ENCODE results near the gene PLEKHG4.

PLEKHG4 gene

DNA sequence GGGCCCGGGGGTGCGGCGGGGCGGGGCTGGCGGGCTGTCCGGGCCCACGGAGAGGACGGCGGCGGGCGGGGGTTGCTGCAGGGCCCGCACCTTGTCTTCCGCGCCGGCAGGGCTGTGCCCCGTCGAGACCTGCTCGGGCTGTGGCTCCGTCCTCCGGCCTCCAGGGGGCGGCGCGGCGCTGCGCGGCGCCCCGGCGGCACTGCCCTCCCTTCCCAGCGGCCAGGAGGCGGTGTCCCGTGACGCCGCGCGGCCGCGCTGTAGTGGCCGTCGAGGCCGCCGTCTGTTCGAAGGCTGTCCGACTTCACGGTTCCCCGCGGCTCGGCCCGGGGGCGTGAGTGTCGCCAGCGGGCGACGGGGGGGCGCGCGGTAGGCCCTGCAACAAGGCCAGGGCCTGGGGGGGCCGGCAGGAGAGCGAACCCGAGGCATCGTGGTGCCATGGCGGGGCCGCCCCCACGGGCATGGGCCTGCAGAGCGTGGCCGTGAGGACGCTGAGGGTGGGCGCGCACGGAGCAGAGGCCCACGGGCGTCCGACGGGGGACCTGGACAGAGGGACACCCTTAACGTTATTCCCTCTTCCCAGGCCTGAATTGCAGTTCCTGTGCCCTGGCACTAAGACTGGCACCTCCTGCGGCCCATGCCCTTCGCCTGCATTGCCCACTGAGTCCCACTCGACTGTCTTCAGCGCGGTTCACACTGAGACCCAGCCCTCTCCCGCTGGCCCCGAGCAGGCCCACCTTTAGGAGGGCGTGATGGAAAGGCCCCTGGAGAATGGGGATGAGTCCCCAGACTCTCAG lies at the start of gene PLEKHG4:
PLEKHG4 (plus strand) TSS at position 237 of the 794 bp plus-strand sequence; CDS start at position 750, 513 bp downstream.
- peak; percentile 78 for DNase-seq

- no peak for DNase-seq
Observed at GRCh38 chr16:67229906-67230808, 49.2 kb upstream of the PLEKHG4 start.

DNA sequence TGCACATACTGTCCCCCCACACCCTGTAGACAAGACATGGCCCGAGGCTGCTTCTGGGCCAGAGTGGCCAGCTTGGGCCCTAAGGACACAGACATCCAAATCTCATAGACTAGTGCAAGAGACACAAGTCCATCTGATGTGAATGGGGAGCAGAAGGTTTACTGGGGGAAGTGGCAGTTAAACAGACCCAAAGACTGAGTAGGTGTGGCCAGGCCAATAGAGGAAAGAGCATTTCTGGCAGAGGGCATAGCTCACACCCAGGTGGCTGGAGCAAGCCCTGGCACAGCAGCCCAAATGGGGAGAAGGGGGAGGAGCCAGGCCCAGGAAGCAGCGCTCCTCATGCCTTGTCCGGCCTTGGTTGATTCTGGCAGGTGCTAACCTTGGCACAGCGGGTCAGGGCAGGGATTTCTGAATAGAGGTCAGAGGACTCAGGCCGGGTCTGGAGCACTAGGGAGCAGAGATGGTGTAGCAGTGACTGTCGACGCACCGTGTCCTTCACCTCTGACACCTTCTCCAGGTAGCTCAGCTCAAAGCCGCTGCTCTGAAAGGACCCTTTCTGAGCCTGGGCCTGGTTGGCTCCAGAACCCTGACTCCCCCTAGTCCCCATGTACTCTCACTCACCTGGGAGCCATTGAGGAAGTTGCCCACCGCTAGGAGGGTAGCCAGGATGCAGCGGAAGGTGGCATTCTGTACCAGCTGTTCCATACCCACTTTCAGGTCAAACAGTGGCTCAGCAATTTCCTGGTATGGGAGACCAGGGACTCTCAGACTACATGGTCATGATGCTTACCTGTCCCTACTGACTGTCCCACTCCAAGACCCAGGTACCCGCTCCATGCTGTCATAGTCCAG lies 48.3 kb upstream of the PLEKHG4 start:
- DNase-seq = no peak

DNA sequence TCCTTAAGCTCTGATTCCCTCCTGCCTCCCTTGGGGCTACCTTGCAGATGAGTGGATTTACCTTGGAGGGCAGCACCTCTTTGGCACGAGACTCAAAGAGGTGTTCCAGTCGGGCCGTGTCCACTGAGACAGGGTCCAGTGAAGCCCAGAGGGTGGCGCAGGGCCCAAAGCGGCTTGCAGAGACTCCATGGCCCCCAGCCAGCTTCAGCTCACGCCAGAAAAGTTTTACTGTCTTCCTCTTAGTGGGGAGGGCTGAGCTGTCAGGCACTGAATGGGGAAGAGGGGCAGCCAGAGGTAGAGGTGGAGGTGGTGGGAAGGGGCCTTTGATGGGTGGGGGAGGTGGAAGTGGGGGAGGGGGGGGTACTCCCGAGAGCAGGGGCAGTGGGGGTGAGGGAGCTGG lies 45.7 kb upstream of the PLEKHG4 start:
- no peak for DNase-seq

GRCh38 chr16:67234180-67234597 lies 45.1 kb upstream of the PLEKHG4 start:
- DNase-seq = no peak

DNA sequence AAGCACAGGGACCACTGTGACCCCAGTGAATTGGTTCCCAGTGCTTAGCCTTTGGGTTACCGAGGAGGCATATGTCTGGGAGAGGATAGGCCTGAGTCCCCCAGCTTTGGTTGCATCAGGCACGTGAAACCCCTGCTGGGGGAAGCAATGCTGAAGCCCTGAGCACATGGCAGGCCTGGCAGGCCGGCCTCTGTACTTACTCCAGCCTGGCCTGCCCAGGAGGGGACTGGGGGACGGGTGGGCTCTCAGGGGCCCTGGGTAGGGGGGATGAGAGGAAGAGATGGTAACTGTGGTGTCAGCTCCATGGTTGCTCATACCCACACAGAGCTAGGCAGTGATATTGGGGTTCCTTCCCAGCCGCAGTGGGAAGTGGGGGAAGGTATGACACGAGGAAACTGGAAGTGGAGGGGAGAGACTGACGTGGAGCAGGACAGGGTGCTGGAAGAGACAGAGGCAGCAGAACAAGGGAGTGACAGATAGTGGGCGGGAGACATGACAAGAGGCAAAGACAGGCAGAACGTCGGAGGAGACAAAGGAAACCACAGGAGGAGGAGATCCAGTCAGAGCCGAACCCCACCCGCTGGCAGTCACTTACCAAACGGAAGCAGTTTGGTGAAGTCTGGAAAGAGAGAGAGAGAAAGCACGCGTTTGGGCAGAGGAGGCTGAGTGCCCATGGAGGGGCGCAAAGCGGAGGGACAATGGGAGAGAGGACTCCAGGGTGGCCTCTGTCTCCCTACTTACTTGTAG lies 43.3 kb upstream of the PLEKHG4 start:
- no peak for DNase-seq

DNA sequence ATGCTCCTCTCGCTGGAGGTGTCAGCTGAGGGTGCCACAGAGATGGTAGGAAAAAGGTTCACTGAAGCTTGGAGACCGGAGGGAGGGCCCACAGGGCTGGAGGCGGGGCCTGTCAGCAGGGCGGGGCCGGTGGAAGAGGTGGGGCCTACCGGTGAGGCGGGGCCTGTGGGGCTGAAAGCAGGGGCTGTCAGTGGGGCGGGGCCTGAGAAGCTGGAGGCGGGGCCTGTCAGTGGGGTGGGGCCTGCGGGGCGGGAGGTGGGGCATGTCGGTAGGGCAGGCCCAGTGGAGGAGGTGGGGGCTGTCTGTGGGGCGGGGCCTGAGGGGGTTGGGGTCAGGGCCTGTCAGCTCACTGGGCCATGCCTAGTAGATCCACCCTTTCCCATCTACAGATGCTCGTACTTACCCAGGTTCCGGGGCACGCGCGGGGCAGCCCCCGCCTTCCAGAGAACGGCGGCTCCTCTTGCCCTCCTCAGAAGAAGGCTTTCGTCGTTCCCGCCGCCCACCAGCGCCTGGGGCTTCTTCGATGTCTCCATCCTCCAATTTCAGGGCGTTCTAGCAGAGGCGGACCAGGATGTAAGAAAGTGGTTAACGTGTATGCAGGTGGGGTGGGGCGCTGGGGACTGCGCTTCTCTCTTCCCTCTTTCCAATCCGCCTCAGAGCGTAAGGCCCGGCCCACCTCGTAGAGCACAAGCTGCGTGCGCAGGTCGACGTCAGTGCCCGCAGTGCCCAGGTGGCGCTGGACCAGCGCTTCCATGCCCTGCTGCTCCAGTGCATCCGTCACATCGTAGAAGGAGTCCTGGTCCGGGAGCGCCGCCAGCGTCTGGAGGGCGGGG lies 42.6 kb upstream of the PLEKHG4 start:
- peak in 1 of 3 experiments; percentile 20 for DNase-seq

DNA sequence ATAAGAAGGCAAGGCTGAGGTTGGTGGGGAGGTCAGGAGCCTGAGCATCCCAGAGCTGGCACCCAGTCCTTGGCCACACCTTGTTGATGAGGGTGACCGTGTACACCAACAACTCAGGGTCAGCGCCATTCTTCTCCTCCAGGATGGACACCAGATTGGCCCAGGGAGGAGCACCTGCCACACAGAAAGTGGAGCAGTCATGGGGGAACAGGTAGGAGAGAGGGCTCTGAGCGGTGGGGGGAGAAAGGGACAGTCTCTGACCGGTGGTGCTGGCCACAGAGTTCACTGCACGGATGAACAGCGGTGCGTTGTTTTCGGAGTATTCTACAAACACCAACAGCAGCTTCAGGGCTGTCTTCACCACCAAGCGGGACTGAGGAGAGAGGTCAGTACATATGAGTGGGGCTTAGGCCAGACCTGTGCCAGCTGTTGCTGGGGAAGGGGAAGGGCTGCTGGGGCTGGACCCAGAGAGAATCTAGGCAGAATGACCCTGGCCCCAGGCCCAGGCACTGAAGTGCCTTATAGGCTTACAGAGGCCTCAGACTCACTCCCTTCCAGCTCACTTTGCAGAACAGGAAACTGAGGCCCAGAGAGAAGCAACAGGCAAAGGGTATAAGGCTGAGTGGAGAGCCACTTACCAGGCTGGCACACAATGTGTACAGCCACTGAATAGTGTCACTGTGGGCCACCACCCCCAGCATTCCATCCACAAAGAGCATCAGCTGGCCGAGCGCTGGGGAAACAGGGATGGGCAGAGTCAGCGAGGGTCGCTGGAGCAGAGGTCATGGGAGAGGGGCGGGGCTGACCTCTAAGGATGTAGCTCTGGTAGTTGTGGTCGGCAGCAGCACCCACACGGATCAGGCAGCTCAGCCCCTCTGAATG lies 41.7 kb upstream of the PLEKHG4 start:
- no peak for DNase-seq

- no peak for DNase-seq
Observed at GRCh38 chr16:67238278-67238575, 41.1 kb upstream of the PLEKHG4 start.

DNA sequence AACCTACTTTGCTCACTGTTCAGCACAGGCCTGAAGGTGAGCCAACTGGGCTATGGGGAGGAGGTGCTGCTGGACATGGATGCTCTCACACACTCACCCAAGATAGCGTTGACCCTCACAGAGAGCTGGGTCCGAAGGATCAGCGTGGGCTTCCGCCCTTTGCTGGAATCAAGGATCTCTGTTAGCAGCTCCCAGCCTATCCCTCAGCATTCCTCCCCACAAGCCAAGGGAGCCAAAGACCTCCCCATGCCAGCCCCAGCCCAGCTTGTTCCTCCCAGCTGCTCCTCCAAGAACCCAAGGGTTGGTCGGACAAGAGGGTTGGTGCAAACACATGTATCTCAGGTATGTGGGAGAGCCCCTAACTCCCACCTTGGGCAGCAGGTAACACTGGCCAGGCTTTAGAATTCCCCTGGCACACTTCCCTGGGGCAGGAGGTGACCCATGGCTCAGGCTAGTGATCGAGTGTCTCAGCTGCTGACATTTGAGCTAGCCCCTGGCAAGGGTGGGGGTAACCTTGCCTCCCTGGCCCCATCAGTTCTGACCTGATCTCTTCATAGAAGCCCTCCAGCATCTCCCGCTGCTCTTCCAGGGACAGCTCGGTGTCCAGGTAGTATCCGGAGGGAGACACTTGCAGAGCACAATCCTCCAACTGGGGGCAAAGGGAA lies 40.4 kb upstream of the PLEKHG4 start:
- no peak for DNase-seq

DNA sequence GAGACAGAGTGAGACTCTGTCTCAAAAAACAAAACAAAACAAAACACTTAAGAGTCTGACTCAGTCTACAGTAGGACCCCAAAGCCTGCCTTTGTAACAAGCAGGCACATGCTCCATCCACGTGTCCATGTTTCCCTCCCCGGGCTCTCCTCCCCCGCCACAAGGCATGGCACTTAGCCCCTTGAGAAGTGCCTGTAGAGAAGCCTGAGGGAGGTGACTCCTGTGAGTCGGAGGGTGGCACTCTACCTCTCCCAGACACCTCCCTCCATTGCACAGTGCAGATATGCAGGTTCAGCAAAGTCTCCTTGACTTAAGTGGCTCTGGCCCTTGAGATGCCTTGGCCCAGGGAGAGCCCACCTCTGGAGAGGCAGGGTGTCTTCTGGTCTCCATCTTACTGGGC lies 38.8 kb upstream of the PLEKHG4 start:
- DNase-seq = no peak

DNA sequence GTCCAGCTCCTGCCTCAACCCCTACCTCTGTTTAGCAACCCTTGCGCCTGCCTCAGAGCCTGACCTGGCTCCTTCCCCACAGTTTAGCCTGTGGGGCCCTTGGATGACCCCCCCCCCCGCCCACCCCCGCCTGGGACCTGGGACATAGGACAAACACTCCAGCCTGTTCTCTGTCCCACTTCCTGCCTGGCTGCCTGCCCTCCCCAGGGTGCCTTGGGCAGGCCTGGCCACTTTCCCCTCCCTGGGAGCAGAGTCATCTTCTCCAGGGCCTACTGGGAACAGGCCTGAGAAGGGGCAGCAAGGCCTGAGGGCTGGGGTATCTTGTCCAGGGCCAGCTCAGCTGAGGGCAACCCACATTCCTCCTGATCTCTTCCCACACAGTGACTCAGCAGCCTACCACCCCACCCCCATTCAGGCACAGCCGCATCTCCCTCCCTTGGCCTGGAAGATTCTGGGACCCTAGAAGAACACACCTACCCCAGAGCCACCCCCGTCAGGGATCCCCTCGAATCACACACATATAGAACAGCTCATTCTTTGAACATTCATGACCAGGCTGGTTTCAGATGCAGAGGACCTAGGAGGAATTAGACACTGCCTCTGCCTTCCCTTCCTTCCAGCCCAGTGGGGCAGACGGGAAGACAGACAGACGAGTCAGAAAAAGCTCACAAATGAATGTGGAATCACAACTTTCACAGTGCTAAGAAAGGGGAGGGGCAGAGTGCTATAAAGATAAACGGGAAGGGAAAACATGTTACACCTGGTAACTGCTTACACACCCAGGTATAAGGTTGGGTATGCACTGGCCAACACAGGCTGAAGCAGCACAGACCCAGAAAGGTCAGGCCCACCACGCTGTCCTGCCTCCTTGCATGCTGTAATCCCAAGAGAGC lies 38.1 kb upstream of the PLEKHG4 start:
- no peak for DNase-seq

GRCh38 chr16:67242138-67242730 lies 37.1 kb upstream of the PLEKHG4 start:
- no peak for DNase-seq

DNA sequence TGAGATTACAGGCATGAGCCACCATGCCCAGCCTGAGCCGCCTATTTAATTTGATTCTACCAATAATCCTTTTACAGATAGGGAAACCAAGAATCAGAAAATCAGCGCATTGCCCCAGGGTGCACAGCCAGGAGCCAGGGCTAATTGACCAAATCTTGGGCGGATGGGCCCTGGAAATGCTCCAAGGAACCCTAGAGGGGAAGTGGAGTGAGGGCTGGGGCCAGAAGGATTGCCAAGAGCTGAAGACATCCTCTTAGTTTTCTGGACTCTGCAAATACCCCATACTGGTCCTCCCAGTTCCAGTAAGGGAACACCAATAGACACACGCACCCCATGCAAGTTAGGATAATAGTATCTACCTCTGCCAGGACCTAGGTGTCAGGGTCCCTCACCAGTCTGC lies 35.9 kb upstream of the PLEKHG4 start:
- DNase-seq = no peak

- no peak for DNase-seq
Observed at GRCh38 chr16:67244387-67245185, 34.7 kb upstream of the PLEKHG4 start.

- no peak for DNase-seq
Observed at GRCh38 chr16:67245186-67245585, 34.1 kb upstream of the PLEKHG4 start.

DNA sequence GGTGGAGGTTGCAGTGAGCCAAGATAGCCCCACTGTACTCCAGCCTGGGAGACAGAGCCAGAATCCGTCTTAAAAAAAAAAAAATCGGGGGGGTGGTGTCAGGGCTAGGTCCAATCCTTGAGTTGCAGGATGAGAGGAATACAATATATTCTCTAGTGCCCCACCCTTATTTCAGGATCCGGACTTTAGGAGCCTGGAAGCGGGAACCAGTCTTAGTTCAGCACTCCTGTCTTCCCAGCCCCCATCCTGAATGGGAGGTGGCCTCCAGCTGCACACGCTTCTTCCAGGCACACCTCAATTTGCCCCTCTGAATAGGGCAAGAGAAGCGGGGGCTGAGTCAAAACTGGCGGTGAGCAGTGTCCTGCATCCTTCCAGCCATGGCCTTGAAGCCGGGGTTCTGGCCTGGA lies 33.7 kb upstream of the PLEKHG4 start:
- DNase-seq = no peak

Measured in NCI-H1417 (cell line).